ENCODE measurements around the gene DHFR.

The DHFR gene

DNA sequence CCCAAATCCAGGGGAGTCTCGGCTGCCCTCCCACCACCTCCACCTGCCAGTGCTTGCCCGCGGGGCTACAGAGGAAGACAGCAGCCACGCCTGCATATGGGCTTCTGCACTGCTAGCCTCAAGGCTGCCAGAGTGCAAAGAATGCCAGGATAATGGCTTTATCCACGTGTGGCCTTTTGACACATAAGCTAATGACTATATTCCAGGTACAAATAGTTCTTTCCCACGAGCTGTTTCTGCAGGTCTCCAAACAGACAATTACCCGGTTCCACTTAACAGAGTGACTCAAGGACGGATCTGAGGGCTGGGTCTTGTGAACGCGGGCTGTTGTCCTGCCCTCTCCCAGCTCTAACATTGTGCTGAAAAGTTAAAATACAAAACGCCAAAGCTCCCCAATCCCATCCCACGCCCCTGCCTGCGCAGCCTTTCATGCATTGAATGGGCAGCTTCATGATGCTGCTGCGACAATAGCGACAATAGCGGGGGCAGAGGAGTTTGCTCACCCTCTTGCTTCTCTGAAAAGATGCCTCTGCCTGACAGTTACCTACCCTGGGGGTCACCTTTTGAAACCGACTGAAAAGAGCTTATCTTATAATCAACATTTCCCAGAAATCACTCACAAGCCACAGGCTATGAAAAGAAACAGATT is 39.4 kb downstream of the DHFR start:
- no peak for DNase-seq (ENCODE audit: low spot score)
- H3K27ac ChIP-seq, result no peak overlapping the region
- ChIA-PET POLR2A (ENCODE audit: low non-redundant PET) (no interaction called here), CTCF (interaction anchor here (0.8 kb wide), 1 partner anchor 369 kb away, joined by 3 read pairs; no protein-coding TSS in a partner anchor)
- TF ChIP-seq, protein P1, sequence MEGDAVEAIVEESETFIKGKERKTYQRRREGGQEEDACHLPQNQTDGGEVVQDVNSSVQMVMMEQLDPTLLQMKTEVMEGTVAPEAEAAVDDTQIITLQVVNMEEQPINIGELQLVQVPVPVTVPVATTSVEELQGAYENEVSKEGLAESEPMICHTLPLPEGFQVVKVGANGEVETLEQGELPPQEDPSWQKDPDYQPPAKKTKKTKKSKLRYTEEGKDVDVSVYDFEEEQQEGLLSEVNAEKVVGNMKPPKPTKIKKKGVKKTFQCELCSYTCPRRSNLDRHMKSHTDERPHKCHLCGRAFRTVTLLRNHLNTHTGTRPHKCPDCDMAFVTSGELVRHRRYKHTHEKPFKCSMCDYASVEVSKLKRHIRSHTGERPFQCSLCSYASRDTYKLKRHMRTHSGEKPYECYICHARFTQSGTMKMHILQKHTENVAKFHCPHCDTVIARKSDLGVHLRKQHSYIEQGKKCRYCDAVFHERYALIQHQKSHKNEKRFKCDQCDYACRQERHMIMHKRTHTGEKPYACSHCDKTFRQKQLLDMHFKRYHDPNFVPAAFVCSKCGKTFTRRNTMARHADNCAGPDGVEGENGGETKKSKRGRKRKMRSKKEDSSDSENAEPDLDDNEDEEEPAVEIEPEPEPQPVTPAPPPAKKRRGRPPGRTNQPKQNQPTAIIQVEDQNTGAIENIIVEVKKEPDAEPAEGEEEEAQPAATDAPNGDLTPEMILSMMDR (conservative IDR thresholded peaks at IDR 0.05; ENCODE audit: low read depth), result no peak

DNA sequence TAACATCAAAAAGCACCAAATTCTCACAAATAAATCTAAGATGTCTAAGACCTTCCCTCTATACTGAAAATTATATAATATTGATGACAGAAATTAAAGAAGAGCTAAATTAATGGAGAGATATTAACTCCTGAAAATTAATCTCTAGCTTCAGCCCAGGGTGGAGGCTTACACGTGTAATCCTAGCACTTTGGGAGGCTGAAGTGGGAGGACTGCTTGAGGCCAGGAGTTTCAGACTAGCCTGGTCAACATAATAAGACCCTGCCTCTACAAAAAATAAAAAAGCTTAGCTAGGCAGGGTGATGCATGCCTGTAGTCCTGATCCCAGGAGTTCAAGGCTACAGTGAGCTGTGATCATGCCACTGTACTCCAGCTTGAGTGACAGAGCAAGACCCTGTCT is 45.1 kb downstream of the DHFR start:
- TF ChIP-seq, protein P1 (conservative IDR thresholded peaks at IDR 0.05; ENCODE audit: low read depth), result no peak
- ChIA-PET CTCF (interaction anchor here (0.6 kb wide), 1 partner anchor 32 kb away, joined by 3 read pairs; no protein-coding TSS in a partner anchor), POLR2A (ENCODE audit: low non-redundant PET) (no interaction called here)
- H3K27ac ChIP-seq, result no peak overlapping the region
- DNase-seq (ENCODE audit: low spot score), result no peak

DNA sequence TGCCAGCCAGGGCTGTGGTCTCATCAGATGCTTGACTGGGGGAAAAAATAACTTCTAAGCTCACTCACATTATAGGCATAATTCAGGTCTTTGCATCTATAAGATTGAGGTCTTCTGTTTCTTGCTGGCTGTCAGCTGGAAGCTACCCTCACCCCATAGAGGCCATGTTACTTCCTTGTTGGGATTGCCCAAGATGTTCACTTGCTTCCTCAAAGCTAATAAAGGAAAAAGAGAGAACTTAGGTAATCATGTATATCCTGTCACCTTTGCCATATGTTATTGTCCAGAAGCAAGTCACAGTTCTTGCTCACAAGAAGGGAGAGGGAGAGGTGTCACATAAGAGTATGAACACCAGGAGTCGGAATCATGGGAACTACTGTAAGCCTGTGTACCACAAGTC is 46.1 kb downstream of the DHFR start:
- DNase-seq (ENCODE audit: low spot score), result no peak
- CTCF ChIA-PET, result interaction anchor here (0.6 kb wide), 1 partner anchor 230 kb away, joined by 5 read pairs; no protein-coding TSS in a partner anchor
- TF ChIP-seq, protein P1 (conservative IDR thresholded peaks at IDR 0.05; ENCODE audit: low read depth), result no peak
- POLR2A ChIA-PET (ENCODE audit: low non-redundant PET), result no interaction called here
- no peak overlapping the region for H3K27ac ChIP-seq

DNA sequence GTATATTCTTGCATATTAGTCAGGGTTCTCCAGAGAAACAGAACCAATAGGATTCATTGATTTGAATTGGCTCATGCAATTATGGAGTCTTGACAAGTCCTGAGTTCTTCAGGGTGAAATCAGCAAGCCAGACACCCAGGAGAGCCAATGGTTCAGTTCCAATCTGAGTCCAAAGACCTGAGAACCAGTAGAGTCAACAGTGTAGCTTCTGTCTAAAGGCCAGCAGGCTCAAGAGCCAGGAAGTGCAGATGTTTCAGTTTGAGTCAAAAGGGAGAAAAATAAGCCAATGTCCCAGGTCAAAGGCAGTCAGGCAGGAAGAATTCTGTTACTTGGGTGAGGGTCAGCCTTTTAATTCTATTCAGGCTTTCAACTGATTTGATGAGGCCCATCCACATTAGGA is 47.0 kb downstream of the DHFR start:
- POLR2A ChIA-PET (ENCODE audit: low non-redundant PET), result no interaction called here
- TF ChIP-seq, protein P1 (conservative IDR thresholded peaks at IDR 0.05; ENCODE audit: low read depth), result no peak
- H3K27ac ChIP-seq, result no peak overlapping the region
- no peak for DNase-seq (ENCODE audit: low spot score)
- CTCF ChIA-PET, result no interaction called here

DNA sequence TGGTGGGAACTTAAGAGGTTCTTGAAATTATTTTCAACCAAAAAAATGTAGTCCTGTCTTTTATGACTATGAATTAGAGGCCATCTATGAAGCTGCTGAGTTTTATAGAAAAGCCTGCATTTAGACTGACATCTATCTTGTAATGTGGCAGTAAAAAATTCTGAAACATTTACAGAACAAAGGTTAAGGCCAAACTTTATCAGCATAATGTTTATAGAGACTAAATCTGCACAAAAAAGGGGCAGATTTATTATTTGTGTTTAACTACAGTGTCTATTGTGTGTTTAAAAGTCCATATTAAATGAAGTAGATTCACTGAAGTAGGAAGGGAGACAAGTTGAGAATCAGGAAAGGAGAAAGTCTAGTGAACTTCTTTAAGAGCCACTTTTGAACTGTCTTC is 47.4 kb downstream of the DHFR start:
- no peak overlapping the region for H3K27ac ChIP-seq
- no peak for DNase-seq (ENCODE audit: low spot score)
- POLR2A ChIA-PET (ENCODE audit: low non-redundant PET), result no interaction called here
- CTCF ChIA-PET, result no interaction called here
- TF ChIP-seq, protein P1 (conservative IDR thresholded peaks at IDR 0.05; ENCODE audit: low read depth), result no peak

DNA sequence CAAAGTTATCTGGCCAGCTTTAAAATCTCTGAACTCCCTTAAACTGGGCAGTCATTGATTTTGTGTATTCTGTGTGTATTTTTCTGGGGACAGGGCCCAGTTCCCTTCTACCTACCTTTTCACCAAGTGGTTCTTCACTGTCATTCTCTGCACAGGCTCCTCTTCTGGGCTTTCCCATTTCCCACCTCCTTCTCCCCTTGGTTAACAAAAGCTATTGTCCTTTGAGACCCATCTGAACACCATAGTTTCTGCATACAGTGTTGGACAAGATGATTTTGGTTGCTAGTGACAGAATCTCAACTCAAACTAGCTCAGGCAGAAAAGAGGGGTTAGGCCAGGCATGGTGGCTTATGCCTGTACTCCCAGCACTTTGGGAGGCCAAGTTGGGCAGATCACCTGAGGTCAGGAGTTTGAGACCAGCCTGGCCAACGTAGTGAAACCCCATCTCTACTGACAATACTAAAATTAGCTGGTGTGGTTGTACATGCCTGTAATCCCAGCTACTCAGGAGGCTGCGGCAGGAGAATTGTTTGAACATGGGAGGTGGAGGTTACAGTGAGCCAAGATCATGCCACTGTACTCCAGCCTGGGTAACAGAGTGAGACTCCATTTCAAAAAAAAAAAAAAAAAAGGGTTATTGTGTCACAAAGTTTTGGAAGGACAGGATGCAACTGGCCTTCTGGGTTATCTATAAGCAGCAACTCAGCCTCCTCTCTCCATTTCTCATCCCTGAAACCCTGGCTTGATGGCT is 53.7 kb downstream of the DHFR start:
- ChIA-PET POLR2A (ENCODE audit: low non-redundant PET) (no interaction called here), CTCF (interaction anchor here (0.6 kb wide), 1 partner anchor 326 kb away, joined by 3 read pairs; no protein-coding TSS in a partner anchor)
- no peak for DNase-seq (ENCODE audit: low spot score)
- H3K27ac ChIP-seq, result no peak overlapping the region
- TF ChIP-seq, protein P1 (conservative IDR thresholded peaks at IDR 0.05; ENCODE audit: low read depth), result no peak
